ENCODE data around the gene CDKAL1.

GRCh38 chr6:20571261-20571660, 37.0 kb downstream of the CDKAL1 start:
- TF ChIP-seq REST (IDR thresholded peaks at IDR 0.05; ENCODE audit: insufficient read depth in 1 of 2, low read depth in 2 of 2, low read length in 2 of 2) (no peak), POLR2AphosphoS5 (IDR thresholded peaks at IDR 0.05; ENCODE audit: low read depth, low read length) (no peak), SIN3A (IDR thresholded peaks at IDR 0.05; ENCODE audit: borderline replicate concordance, insufficient read depth, low read length) (no peak)
